ENCODE measurements around the gene DPP4. TPM values are rescaled to one million over a fixed set of nuclear protein-coding genes. Genes with fewer than 3 reads are reported as not detected.

The DPP4 gene
- total and polyA plus RNA-seq, 7 experiments from 2014 or later = 35.7 to 188 (median 48.9) TPM

DNA sequence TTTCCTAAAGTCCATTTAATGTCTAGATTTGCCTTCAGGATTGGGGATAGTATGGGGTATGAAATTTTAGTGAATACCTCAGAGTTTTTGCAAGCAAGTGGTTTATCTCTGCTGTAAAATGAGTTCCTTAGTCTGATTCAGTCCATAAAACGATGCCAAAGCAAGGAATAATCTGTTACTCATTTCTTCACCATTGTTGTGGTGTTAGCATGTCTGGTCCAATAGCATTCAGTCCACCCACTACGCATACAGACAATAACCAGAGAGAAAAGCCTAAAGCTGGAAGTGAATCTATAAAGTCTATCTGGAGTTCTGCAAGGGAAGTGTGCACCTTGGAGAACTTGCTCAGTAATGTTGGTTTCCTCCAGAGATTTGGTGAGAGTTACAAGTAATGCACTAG, 12.9 kb upstream of the DPP4 start:
- no peak overlapping the region for H3K4me3 Mint-ChIP-seq
- CTCF ChIA-PET = no interaction called here
- H3K4me1 Mint-ChIP-seq = peaks cover 3 to 21% (median 6%) of the 10 kb centered on the region in 7 donors
- H3K9me3 Mint-ChIP-seq = peaks cover 0 to 5% (median 0%) of the 10 kb centered on the region in 11 donors
- intact Hi-C loops (cut with micrococcal nuclease) = no loop called here
- Histone ChIP-seq H3K27me3 (ENCODE audit: control insufficient read depth in 2 of 2, insufficient read depth in 2 of 2, low read length in 2 of 2) (no peaks in the 10 kb centered on the region), H3K9me3 (ENCODE audit: control insufficient read depth in 2 of 3, low read length in 3 of 3) (no peaks in the 10 kb centered on the region), H3K4me3 (ENCODE audit: low read length) (no peak overlapping the region), H3K27ac (ENCODE audit: low read depth, low read length) (no peak overlapping the region), H3K4me1 (ENCODE audit: control insufficient read depth in 2 of 2, insufficient read depth in 2 of 2, low read length in 2 of 2) (no peaks in the 10 kb centered on the region), H3K36me3 (ENCODE audit: control insufficient read depth in 2 of 3, insufficient read depth in 3 of 3, low read length in 3 of 3) (no peaks in the 10 kb centered on the region)
- H3K36me3 Mint-ChIP-seq = peaks cover 0 to 17% (median 0%) of the 10 kb centered on the region in 5 donors
- no peak for ATAC-seq
- POLR2A ChIA-PET = no interaction called here
- peaks cover 0 to 6% (median 0%) of the 10 kb centered on the region in 5 donors for H3K27me3 Mint-ChIP-seq
- H3K27ac Mint-ChIP-seq = no peak overlapping the region
- no peak for DNase-seq

DNA sequence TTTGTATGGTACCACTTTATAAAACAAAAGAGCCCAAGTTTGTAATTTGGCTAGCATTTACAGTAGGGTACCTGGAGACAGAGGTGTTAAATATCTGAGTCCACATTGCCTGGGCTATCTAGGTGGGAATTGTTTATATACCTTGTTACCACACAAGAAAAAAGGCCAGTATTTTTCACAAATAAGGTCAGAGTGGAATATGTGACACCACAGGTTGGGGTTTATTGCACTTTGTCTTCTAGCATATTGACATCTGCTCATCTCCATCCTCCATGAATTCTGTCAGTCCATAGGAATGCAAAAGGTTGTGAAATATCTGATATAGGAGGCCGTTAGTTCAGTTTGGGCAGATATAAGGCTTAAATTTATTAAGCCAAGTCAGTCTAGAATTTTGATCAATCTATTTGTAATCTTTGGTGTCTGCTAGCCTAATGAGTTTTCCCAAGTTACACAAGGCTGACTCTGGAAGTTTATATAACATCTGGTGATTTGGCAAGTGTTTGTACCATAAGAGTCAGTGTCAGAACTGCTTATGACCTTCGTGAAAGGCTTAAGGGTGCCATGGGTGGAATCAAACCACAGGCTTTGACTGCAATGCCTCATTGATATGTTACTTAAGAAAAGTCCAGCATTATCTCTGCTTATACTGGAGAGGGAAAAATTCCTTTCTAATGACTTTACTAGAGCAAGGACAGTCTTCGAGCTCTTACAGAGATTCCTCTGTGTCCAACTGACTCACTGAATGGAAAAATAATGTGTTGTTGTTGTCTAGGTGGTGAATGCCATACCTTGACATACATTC, 11.3 kb upstream of the DPP4 start:
- intact Hi-C loops (cut with micrococcal nuclease) = no loop called here
- H3K27me3 Mint-ChIP-seq = peaks cover 0 to 9% (median 0%) of the 10 kb centered on the region in 5 donors
- H3K36me3 ChIP-seq (ENCODE audit: control insufficient read depth in 2 of 3, insufficient read depth in 3 of 3, low read length in 3 of 3) = no peaks in the 10 kb centered on the region
- no peak overlapping the region for H3K4me3 ChIP-seq (ENCODE audit: low read length)
- no peak for DNase-seq
- ATAC-seq = no peak
- peak overlapping the region in 1 of 9 donors; percentile 5 for H3K27ac Mint-ChIP-seq
- no peak overlapping the region for H3K4me3 Mint-ChIP-seq
- peaks cover 0 to 6% (median 0%) of the 10 kb centered on the region in 11 donors for H3K9me3 Mint-ChIP-seq
- H3K27ac ChIP-seq (ENCODE audit: low read depth, low read length) = no peak overlapping the region
- H3K27me3 ChIP-seq (ENCODE audit: control insufficient read depth in 2 of 2, insufficient read depth in 2 of 2, low read length in 2 of 2) = no peaks in the 10 kb centered on the region
- no peaks in the 10 kb centered on the region for H3K9me3 ChIP-seq (ENCODE audit: control insufficient read depth in 2 of 3, low read length in 3 of 3)
- peaks cover 0 to 12% (median 3%) of the 10 kb centered on the region in 7 donors for H3K4me1 Mint-ChIP-seq
- ChIA-PET CTCF (no interaction called here), POLR2A (interaction anchor here (0.6 to 0.8 kb wide), 2 partner anchors 28 to 35 kb away, joined by 3 to 4 read pairs; no protein-coding TSS in a partner anchor)
- no peaks in the 10 kb centered on the region for H3K4me1 ChIP-seq (ENCODE audit: control insufficient read depth in 2 of 2, insufficient read depth in 2 of 2, low read length in 2 of 2)
- peaks cover 0 to 24% (median 0%) of the 10 kb centered on the region in 5 donors for H3K36me3 Mint-ChIP-seq

DNA sequence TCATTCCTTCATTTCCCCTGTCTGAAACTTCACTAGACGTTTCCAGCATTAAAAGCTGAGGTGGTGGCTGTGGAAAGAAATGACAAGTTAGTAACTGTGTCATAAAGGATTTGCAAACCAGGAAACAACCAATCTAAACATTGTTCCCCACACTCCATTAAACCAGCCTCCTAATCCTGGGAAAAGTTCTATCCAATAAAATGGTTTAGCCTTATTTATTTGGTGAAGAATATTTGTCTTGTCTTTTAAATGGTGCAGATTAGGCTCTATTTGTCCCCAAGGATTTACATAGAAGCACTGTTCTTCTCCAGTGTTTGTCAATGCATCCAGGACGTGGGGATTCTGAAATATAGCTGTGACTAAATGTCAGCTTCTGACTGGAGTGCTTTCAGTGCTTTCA, 10.5 kb upstream of the DPP4 start:
- DNase-seq (no peak), ATAC-seq (no peak)
- POLR2A ChIA-PET = interaction anchor here (0.6 kb wide), 1 partner anchor 27 kb away, joined by 4 read pairs; no protein-coding TSS in a partner anchor
- Mint-ChIP-seq H3K4me3 (no peak overlapping the region), H3K9me3 (peaks cover 0 to 13% (median 5%) of the 10 kb centered on the region in 11 donors), H3K4me1 (peaks cover 0 to 9% (median 3%) of the 10 kb centered on the region in 7 donors), H3K27ac (no peak overlapping the region), H3K36me3 (peaks cover 0 to 30% (median 4%) of the 10 kb centered on the region in 5 donors), H3K27me3 (peaks cover 0 to 9% (median 0%) of the 10 kb centered on the region in 5 donors)
- Histone ChIP-seq H3K4me3 (ENCODE audit: low read length) (no peak overlapping the region), H3K36me3 (ENCODE audit: control insufficient read depth in 2 of 3, insufficient read depth in 3 of 3, low read length in 3 of 3) (no peaks in the 10 kb centered on the region), H3K27ac (ENCODE audit: low read depth, low read length) (no peak overlapping the region), H3K27me3 (ENCODE audit: control insufficient read depth in 2 of 2, insufficient read depth in 2 of 2, low read length in 2 of 2) (no peaks in the 10 kb centered on the region), H3K4me1 (ENCODE audit: control insufficient read depth in 2 of 2, insufficient read depth in 2 of 2, low read length in 2 of 2) (no peaks in the 10 kb centered on the region), H3K9me3 (ENCODE audit: control insufficient read depth in 2 of 3, low read length in 3 of 3) (peaks cover 0 to 2% (median 0%) of the 10 kb centered on the region in 3 experiments)
- CTCF ChIA-PET = no interaction called here
- intact Hi-C loops (cut with micrococcal nuclease) = no loop called here

DNA sequence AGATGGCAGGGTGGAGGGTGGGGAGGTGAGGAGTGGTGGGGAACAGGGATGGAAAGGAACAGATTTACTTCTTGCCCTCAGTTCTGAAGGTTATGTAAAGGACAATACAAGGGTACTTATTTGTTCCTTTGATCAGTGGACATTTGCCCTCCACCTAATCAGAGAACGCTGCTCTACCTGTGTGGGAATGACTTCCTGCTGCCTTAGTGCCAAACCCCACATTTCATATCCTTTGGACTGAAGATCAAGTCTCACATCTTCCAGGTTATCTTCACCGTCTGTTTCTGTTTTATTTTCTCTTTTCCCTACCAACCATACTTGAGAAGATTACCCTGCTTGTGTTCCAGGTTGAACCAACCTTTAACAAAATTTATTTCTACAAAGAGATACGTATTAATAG, 8.7 kb upstream of the DPP4 start:
- ChIA-PET POLR2A (no interaction called here), CTCF (no interaction called here)
- Mint-ChIP-seq H3K27ac (no peak overlapping the region), H3K27me3 (peaks cover 0 to 9% (median 0%) of the 10 kb centered on the region in 5 donors), H3K4me1 (peaks cover 0 to 6% (median 0%) of the 10 kb centered on the region in 7 donors), H3K9me3 (peaks cover 0 to 29% (median 18%) of the 10 kb centered on the region in 11 donors), H3K4me3 (no peak overlapping the region), H3K36me3 (peaks cover 5 to 44% (median 7%) of the 10 kb centered on the region in 5 donors)
- Histone ChIP-seq H3K36me3 (ENCODE audit: control insufficient read depth in 2 of 3, insufficient read depth in 3 of 3, low read length in 3 of 3) (no peaks in the 10 kb centered on the region), H3K27ac (ENCODE audit: low read depth, low read length) (no peak overlapping the region), H3K4me3 (ENCODE audit: low read length) (no peak overlapping the region), H3K27me3 (ENCODE audit: control insufficient read depth in 2 of 2, insufficient read depth in 2 of 2, low read length in 2 of 2) (no peaks in the 10 kb centered on the region), H3K4me1 (ENCODE audit: control insufficient read depth in 2 of 2, insufficient read depth in 2 of 2, low read length in 2 of 2) (no peaks in the 10 kb centered on the region), H3K9me3 (ENCODE audit: control insufficient read depth in 2 of 3, low read length in 3 of 3) (peaks cover 0 to 12% (median 0%) of the 10 kb centered on the region in 3 experiments)
- intact Hi-C loops (cut with micrococcal nuclease) = no loop called here
- no peak for DNase-seq
- ATAC-seq = no peak

DNA sequence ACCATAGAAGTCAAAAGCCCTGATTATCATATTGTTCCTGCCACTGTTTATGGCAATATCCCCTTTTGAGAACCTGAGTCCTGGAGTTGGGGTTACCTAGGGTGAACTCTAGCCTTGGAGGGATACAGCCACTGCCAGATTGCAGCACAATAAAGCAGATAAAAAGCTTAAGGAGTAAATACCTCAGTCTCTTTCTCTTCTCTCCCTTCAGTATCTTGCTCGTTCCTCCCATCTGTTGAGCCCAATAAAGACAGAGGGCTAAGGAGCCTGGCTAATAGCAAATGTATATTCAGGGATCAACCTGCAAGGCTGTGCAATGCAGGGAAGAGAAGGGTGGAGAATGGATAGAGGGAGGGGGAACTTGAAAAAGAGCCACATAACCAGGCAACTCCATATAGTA, 8.0 kb upstream of the DPP4 start:
- DNase-seq = no peak
- H3K4me1 ChIP-seq (ENCODE audit: control insufficient read depth in 2 of 2, insufficient read depth in 2 of 2, low read length in 2 of 2) = no peaks in the 10 kb centered on the region
- no peak overlapping the region for H3K4me3 ChIP-seq (ENCODE audit: low read length)
- Mint-ChIP-seq H3K4me3 (no peak overlapping the region), H3K27ac (no peak overlapping the region), H3K4me1 (peaks cover 0 to 6% (median 0%) of the 10 kb centered on the region in 7 donors), H3K9me3 (peaks cover 0 to 33% (median 20%) of the 10 kb centered on the region in 11 donors), H3K36me3 (peaks cover 5 to 48% (median 9%) of the 10 kb centered on the region in 5 donors), H3K27me3 (peaks cover 0 to 9% (median 0%) of the 10 kb centered on the region in 5 donors)
- POLR2A ChIA-PET = interaction anchor here (1.3 kb wide), 1 partner anchor 90 kb away, joined by 3 read pairs; no protein-coding TSS in a partner anchor
- ATAC-seq = no peak
- intact Hi-C loops (cut with micrococcal nuclease) = no loop called here
- CTCF ChIA-PET = no interaction called here
- no peaks in the 10 kb centered on the region for H3K36me3 ChIP-seq (ENCODE audit: control insufficient read depth in 2 of 3, insufficient read depth in 3 of 3, low read length in 3 of 3)
- no peaks in the 10 kb centered on the region for H3K27me3 ChIP-seq (ENCODE audit: control insufficient read depth in 2 of 2, insufficient read depth in 2 of 2, low read length in 2 of 2)
- H3K27ac ChIP-seq (ENCODE audit: low read depth, low read length) = no peak overlapping the region
- H3K9me3 ChIP-seq (ENCODE audit: control insufficient read depth in 2 of 3, low read length in 3 of 3) = peaks cover 0 to 12% (median 0%) of the 10 kb centered on the region in 3 experiments

DNA sequence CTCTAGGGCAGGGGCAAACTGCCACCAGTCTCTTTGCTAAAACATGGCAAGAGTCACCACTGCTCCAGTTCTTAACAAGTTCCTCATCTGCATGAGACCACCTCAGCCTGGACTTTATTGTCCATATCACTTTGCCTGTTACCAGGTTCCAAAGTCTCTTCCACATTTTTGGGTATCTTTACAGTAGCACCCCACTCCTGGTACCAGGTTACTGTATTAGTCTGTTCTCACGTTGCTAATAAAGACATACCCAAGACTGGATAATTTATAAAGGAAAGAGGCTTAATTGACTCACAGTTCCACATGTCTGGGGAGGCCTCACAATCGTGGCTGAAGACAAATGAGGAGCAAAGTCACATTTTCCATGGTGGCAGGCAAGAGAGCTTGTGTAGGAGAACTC, 5.5 kb upstream of the DPP4 start:
- H3K4me3 Mint-ChIP-seq = no peak overlapping the region
- POLR2A ChIA-PET = no interaction called here
- no peak overlapping the region for H3K4me3 ChIP-seq (ENCODE audit: low read length)
- no peaks in the 10 kb centered on the region for H3K27me3 ChIP-seq (ENCODE audit: control insufficient read depth in 2 of 2, insufficient read depth in 2 of 2, low read length in 2 of 2)
- ATAC-seq (no peak), DNase-seq (no peak)
- peaks cover 0 to 12% (median 0%) of the 10 kb centered on the region in 3 experiments for H3K9me3 ChIP-seq (ENCODE audit: control insufficient read depth in 2 of 3, low read length in 3 of 3)
- no peak overlapping the region for H3K27ac ChIP-seq (ENCODE audit: low read depth, low read length)
- H3K9me3 Mint-ChIP-seq = peaks cover 0 to 38% (median 20%) of the 10 kb centered on the region in 11 donors
- intact Hi-C loops (cut with micrococcal nuclease) = no loop called here
- peaks cover 0 to 9% (median 0%) of the 10 kb centered on the region in 5 donors for H3K27me3 Mint-ChIP-seq
- peaks cover 0 to 20% (median 9%) of the 10 kb centered on the region in 7 donors for H3K4me1 Mint-ChIP-seq
- CTCF ChIA-PET = interaction anchor here (1.3 kb wide), 1 partner anchor 11 kb away, joined by 3 read pairs; no protein-coding TSS in a partner anchor
- H3K36me3 Mint-ChIP-seq = peaks cover 5 to 67% (median 10%) of the 10 kb centered on the region in 5 donors
- no peak overlapping the region for H3K27ac Mint-ChIP-seq
- H3K36me3 ChIP-seq (ENCODE audit: control insufficient read depth in 2 of 3, insufficient read depth in 3 of 3, low read length in 3 of 3) = no peaks in the 10 kb centered on the region
- H3K4me1 ChIP-seq (ENCODE audit: control insufficient read depth in 2 of 2, insufficient read depth in 2 of 2, low read length in 2 of 2) = peaks cover 0 to 4% of the 10 kb centered on the region in 2 donors

Measured in naive thymus-derived CD4-positive, alpha-beta T cell (primary cell).